Effector memory CD8-positive, alpha-beta T cell (primary cell): ENCODE data around the gene PITRM1.
"Not testable (repeated sequence)": the region's sequence is repeated elsewhere in the genome, so short reads cannot be mapped to it uniquely, and the experiment has no call there.

Source experiments
- ATAC-seq: fragments of 150-1000 bp; cut with Tn5 transposase; replicated peaks from 2 replicates; pipeline ENCODE4 v1.10.0; 2021; ENCODE audit warnings: mild to moderate bottlenecking, moderate library complexity
- DNase-seq, 3 experiments: peaks; one replicate each; pipeline ENCODE4 v3.0.0; 2021
- H3K27ac Mint-ChIP-seq, 2 donors: one replicate each; pipeline ENCODE4 v1.8.0; 2022; ENCODE audit warnings: mild to moderate bottlenecking in 2 of 2, mixed read lengths in 2 of 2, moderate library complexity in 2 of 2
- H3K27me3 Mint-ChIP-seq, 2 donors: one replicate each; pipeline ENCODE4 v1.8.0; 2022; ENCODE audit warnings: mixed read lengths in 2 of 2
- H3K36me3 Mint-ChIP-seq: one replicate; pipeline ENCODE4 v1.8.0; 2022; ENCODE audit warnings: mild to moderate bottlenecking, moderate library complexity, mixed read lengths; ENCODE audit not compliant: insufficient read depth
- H3K4me1 Mint-ChIP-seq, 2 donors: one replicate each; pipeline ENCODE4 v1.8.0; 2022; ENCODE audit warnings: low read depth in 2 of 2, mixed read lengths in 2 of 2
- H3K4me3 Mint-ChIP-seq, 2 donors: one replicate each; pipeline ENCODE4 v1.8.0; 2022; ENCODE audit warnings: mild to moderate bottlenecking in 2 of 2, mixed read lengths in 2 of 2, moderate library complexity in 2 of 2
- H3K9me3 Mint-ChIP-seq, 2 donors: one replicate each; pipeline ENCODE4 v1.8.0; 2022; ENCODE audit warnings: mixed read lengths in 2 of 2

Gene PITRM1

DNA sequence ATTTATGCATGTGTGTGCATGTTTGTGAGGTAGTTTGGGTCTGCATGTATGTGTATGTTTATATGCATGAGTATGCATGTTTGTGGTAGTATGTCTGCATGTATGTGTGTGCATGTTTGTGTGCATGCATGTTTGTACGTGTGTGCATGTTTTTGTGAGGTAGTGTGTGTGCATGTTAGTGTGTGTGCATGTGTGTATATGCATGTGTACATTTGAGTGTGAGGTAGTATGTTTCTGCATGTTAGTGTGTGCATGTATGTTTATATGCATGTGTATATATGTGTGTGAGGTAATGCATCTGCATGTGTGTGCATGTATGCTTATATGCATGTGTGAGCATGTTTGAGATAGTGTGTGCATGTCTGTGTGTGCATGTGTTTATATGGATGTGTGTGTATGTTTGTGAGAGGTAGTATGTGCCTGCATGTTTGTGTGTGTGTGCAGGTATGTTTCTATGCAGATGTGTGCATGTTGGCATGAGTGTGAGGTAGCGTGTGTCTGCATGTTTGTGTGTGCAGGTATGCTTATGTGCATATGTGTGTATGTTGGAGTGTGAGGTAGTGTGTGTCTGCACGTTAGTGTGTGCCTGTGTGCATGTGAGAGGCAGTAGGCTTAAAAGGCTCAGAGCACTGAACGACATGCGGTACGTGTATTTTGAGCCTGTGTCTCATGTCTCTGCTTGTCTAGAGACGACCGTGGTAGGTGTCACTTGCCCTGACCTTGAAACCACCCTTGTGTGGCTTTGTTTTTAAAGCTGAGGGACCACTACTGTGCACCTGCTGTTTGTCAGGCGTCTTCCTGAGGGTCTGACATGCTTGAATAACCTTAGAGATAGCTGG, 61.6 kb downstream of the PITRM1 start:
- Mint-ChIP-seq H3K27me3 (no peaks in the 10 kb centered on the region), H3K9me3 (no peaks in the 10 kb centered on the region), H3K36me3 (peaks cover 53% of the 10 kb centered on the region), H3K4me1 (peaks cover 3 to 4% of the 10 kb centered on the region in 2 donors), H3K27ac (no peak overlapping the region), H3K4me3 (no peak overlapping the region)
- ATAC-seq (no peak), DNase-seq (no peak)

DNA sequence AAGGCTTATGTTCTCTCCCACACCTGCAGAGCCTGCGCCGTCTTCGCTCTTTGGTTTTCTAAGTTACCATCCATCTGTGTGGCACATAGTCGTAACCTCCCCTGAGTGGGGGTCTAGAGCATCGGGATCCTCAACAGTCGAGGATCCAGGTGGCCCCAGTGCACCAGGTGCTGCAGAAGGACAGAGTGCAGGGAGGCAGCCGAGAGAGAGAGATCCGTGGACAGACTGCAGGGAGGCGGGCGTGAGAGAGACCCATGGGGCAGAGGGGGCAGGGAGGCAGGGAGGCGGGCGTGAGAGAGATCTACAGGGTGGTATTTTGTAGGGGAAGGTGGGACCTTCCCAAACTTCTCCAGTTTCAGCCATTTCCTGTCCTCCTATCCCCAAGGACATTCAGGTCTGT, 62.9 kb downstream of the PITRM1 start:
- H3K27ac Mint-ChIP-seq = no peak overlapping the region
- ATAC-seq (no peak), DNase-seq (no peak)
- peaks cover 0 to 4% of the 10 kb centered on the region in 2 donors for H3K4me1 Mint-ChIP-seq
- no peaks in the 10 kb centered on the region for H3K9me3 Mint-ChIP-seq
- H3K4me3 Mint-ChIP-seq = no peak overlapping the region
- H3K27me3 Mint-ChIP-seq = no peaks in the 10 kb centered on the region
- peaks cover 49% of the 10 kb centered on the region for H3K36me3 Mint-ChIP-seq

GRCh38 chr10:3109196-3109595, 63.4 kb downstream of the PITRM1 start:
- H3K27me3 Mint-ChIP-seq = no peaks in the 10 kb centered on the region
- H3K9me3 Mint-ChIP-seq = no peaks in the 10 kb centered on the region
- no peak overlapping the region for H3K27ac Mint-ChIP-seq
- H3K4me1 Mint-ChIP-seq = peaks cover 0 to 4% of the 10 kb centered on the region in 2 donors
- H3K4me3 Mint-ChIP-seq = no peak overlapping the region
- peaks cover 48% of the 10 kb centered on the region for H3K36me3 Mint-ChIP-seq
- no peak for ATAC-seq
- no peak for DNase-seq

DNA sequence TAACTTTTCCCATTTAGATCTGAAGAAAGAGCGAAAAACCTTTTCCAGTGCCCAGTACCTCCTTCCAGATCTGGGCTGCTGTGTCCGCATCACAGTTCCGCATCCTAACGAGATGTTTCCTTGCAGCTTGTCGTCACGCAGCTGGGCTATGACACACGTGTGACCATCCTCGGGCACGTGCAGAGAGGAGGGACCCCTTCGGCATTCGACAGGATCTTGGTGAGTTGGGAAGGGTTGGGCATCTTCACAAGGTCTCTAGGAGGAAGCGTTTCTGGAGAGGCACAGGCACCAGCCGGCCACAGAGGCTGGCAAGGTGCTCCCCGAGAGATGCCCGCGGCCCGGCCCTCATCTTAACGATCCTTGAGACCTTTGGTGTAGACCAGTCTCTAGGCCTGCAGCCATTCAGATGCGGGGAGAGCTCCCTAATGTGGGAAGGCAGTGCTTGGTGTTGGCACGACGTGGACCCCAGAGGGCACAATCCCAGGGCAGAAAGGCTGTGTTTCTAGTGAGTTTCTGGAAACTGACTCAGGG, 63.9 kb downstream of the PITRM1 start:
- DNase-seq (no peak), ATAC-seq (no peak)
- no peaks in the 10 kb centered on the region for H3K9me3 Mint-ChIP-seq
- H3K4me3 Mint-ChIP-seq = no peak overlapping the region
- H3K27me3 Mint-ChIP-seq = no peaks in the 10 kb centered on the region
- no peak overlapping the region for H3K27ac Mint-ChIP-seq
- peaks cover 47% of the 10 kb centered on the region for H3K36me3 Mint-ChIP-seq
- peaks cover 0 to 4% of the 10 kb centered on the region in 2 donors for H3K4me1 Mint-ChIP-seq

DNA sequence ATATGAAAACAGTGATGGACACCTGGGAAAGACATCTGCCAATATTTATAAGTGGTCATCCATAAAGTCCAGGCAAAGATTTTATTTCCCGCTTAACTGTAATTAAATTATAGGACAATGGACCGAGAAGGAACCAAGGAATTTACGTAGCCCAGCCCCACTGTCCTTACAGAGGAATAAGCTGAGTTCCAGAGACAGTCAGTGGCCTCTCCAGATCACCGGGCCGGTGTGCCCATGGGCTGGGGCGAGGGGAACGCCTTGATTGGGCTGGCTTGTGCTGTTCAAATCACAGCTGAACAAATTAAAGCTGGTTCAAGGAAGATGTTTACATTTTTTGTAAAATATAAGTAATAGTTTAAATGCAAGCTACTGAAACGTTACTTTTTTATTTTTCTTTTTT, 64.5 kb downstream of the PITRM1 start:
- no peaks in the 10 kb centered on the region for H3K27me3 Mint-ChIP-seq
- ATAC-seq = no peak
- DNase-seq = no peak
- no peak overlapping the region for H3K27ac Mint-ChIP-seq
- H3K9me3 Mint-ChIP-seq = no peaks in the 10 kb centered on the region
- no peak overlapping the region for H3K4me3 Mint-ChIP-seq
- peaks cover 0 to 4% of the 10 kb centered on the region in 2 donors for H3K4me1 Mint-ChIP-seq
- peaks cover 49% of the 10 kb centered on the region for H3K36me3 Mint-ChIP-seq

- Mint-ChIP-seq H3K27ac (peak overlapping the region in 1 of 2 donors; percentile 20), H3K4me1 (peaks cover 0 to 4% of the 10 kb centered on the region in 2 donors), H3K27me3 (no peaks in the 10 kb centered on the region), H3K9me3 (no peaks in the 10 kb centered on the region), H3K36me3 (peaks cover 46% of the 10 kb centered on the region), H3K4me3 (no peak overlapping the region)
- DNase-seq (no peak), ATAC-seq (no peak)
These were observed 65.1 kb downstream of the PITRM1 start for GRCh38 chr10:3107426-3107961.

- DNase-seq (no peak), ATAC-seq (no peak)
- Mint-ChIP-seq H3K27me3 (no peaks in the 10 kb centered on the region), H3K4me1 (peaks cover 0 to 4% of the 10 kb centered on the region in 2 donors), H3K36me3 (peaks cover 41% of the 10 kb centered on the region), H3K27ac (peak overlapping the region in 1 of 2 donors; percentile 20), H3K4me3 (no peak overlapping the region), H3K9me3 (no peaks in the 10 kb centered on the region)
These were observed 65.6 kb downstream of the PITRM1 start for GRCh38 chr10:3106928-3107425.

DNA sequence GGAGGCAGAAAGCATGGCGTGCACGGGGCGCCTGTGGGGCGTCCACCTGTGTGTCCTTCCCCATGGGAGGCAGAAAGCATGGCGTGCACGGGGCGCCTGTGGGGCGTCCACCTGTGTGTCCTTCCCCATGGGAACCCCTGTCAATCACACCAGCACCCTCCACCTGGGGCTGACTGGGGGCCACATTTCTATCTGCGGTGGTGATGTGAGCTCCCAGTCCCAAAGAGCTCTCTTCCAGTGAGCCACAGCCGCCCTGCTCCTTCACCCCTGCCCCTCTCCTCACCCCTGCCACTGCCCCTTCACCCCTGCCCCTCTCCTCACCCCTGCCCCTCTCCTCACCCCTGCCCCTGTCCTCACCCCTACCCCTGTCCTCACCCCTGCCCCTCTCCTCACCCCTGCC, 66.3 kb downstream of the PITRM1 start:
- H3K9me3 Mint-ChIP-seq, H3K27me3 Mint-ChIP-seq, ATAC-seq, H3K4me3 Mint-ChIP-seq, H3K27ac Mint-ChIP-seq, H3K4me1 Mint-ChIP-seq, DNase-seq: not testable (repeated sequence)
- peaks cover 42% of the 10 kb centered on the region for H3K36me3 Mint-ChIP-seq

DNA sequence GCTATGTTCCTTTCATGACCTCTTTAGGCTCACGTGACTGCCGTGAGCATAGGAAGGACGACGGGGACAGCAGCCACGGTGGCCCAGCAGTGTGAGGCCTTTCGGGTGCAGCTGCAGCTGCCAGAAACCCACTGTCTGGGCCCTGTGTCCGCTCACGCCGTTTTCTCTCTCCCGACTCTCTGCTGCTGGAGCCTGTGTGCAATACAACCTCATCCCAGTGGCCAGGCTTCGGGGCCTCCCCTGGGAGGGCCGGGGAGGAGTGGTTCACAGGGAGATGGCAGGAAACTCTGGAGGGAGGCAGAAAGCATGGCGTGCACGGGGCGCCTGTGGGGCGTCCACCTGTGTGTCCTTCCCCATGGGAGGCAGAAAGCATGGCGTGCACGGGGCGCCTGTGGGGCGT, 66.7 kb downstream of the PITRM1 start:
- H3K9me3 Mint-ChIP-seq = no peaks in the 10 kb centered on the region
- H3K27ac Mint-ChIP-seq = no peak overlapping the region
- peaks cover 0 to 3% of the 10 kb centered on the region in 2 donors for H3K4me1 Mint-ChIP-seq
- H3K4me3 Mint-ChIP-seq = no peak overlapping the region
- H3K27me3 Mint-ChIP-seq = no peaks in the 10 kb centered on the region
- no peak for ATAC-seq
- DNase-seq = no peak
- H3K36me3 Mint-ChIP-seq = peaks cover 44% of the 10 kb centered on the region

GRCh38 chr10:3105166-3105565, 67.4 kb downstream of the PITRM1 start:
- peaks cover 48% of the 10 kb centered on the region for H3K36me3 Mint-ChIP-seq
- no peaks in the 10 kb centered on the region for H3K4me1 Mint-ChIP-seq
- no peak overlapping the region for H3K4me3 Mint-ChIP-seq
- DNase-seq = no peak
- H3K27me3 Mint-ChIP-seq = no peaks in the 10 kb centered on the region
- H3K9me3 Mint-ChIP-seq = no peaks in the 10 kb centered on the region
- ATAC-seq = no peak
- H3K27ac Mint-ChIP-seq = no peak overlapping the region

DNA sequence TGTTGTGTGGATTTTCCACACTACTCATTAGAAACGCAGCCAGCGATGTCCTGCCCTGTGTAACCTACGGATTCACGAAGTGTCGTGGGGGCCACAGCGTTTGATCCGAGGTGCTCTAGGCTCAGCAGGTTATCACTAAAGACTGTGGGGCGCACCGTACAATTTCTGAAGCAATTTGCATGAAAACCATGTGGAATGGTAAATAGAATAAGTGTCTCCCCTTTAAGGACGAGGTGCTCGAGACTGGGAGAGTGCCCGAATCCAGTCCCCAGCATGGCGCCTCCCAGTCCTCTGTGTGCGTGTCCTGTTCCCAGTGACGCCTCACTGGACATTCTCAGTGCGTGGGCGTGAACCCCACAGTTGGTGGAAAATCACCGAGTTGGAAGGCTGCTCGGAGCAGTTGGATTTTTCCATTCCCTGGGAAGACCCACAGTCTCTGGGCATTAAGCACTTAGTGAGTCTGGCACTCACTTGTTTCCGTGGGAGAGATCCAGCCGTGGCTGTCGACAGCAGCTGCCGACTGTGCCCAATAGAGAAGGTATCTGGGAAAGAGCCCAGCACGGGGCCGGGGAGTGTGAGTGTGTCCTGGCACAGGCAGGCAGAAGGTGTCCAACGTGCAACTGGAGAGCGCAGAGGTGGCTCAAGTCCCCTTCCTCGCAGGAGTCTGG, 68.2 kb downstream of the PITRM1 start:
- Mint-ChIP-seq H3K36me3 (peaks cover 49% of the 10 kb centered on the region), H3K4me3 (no peak overlapping the region), H3K9me3 (no peaks in the 10 kb centered on the region), H3K27me3 (no peaks in the 10 kb centered on the region), H3K27ac (peak overlapping the region in 1 of 2 donors; percentile 62), H3K4me1 (no peaks in the 10 kb centered on the region)
- ATAC-seq (no peak), DNase-seq (no peak)

DNA sequence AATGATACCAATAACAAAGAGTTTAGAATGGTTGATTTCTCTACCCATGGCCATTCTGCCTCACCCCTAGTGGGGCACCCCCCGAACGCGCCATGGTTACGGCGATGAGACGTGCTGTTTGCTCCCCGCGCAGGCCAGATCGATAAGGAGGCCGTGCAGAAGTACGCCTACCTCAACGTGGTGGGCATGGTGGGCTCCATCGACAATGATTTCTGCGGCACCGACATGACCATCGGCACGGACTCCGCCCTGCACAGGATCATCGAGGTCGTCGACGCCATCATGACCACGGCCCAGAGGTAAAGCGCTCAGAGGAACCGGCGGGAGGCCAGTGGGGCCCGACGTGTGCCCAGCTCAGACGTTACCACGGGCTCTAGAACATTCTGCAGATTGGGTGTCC, 68.9 kb downstream of the PITRM1 start:
- Mint-ChIP-seq H3K27ac (no peak overlapping the region), H3K9me3 (no peaks in the 10 kb centered on the region), H3K27me3 (no peaks in the 10 kb centered on the region), H3K4me3 (no peak overlapping the region), H3K36me3 (peaks cover 54% of the 10 kb centered on the region), H3K4me1 (no peaks in the 10 kb centered on the region)
- no peak for DNase-seq
- no peak for ATAC-seq

DNA sequence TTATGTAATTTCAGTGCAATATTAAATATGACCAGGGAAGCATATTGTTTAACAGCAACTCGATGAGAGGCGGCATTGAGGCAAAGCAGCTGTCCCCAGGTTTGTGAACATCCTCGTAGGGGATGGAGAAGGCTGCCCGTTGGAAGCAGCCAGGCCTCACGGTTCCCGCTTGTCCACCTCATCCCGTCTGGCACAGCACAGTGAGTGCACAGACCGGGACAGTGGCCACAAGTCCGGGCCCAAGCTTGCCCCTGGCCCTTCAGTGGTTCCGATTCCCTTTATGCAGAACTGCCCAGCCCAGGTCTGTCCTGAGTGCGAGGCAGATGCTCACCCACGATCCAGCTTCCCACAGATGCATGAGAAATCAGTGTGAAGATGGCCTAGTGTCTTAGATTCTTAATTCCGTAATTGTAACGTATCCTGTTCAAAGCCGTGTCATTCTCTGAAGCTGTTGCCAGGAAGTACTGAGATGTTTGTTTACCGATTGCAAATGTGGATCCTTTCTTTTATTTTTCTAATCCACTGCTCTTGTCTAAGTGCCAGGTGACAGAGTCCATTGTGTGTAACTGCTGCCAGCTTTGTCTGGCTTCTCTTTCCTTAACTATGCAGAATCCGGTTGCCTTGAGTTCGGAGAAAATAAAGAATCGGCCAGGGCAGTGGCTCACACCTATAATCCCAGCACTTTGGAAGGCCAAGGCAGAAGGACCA, 69.7 kb downstream of the PITRM1 start:
- DNase-seq = no peak
- Mint-ChIP-seq H3K9me3 (no peaks in the 10 kb centered on the region), H3K4me3 (no peak overlapping the region), H3K36me3 (peaks cover 46% of the 10 kb centered on the region), H3K4me1 (no peaks in the 10 kb centered on the region), H3K27ac (no peak overlapping the region), H3K27me3 (no peaks in the 10 kb centered on the region)
- no peak for ATAC-seq
